HUES48 (cell line): Measurements from ENCODE around the gene STOX2.

Source experiments
- H3K27ac ChIP-seq: one replicate; pipeline ENCODE4 v1.7.0; 2013; ENCODE audit warnings: low read depth, low read length, inconsistent platforms
- H3K27me3 ChIP-seq: 2 replicates; pipeline ENCODE4 v1.6.1; 2013; ENCODE audit warnings: mild to moderate bottlenecking, low read length; ENCODE audit not compliant: control insufficient read depth, insufficient read depth
- H3K36me3 ChIP-seq: 2 replicates; pipeline ENCODE4 v1.6.1; 2013; ENCODE audit warnings: low read length; ENCODE audit not compliant: control insufficient read depth, insufficient read depth
- H3K4me1 ChIP-seq: 2 replicates; pipeline ENCODE4 v1.6.1; 2013; ENCODE audit warnings: mild to moderate bottlenecking, low read length; ENCODE audit not compliant: control insufficient read depth, insufficient read depth
- H3K4me3 ChIP-seq: 2 replicates; pipeline ENCODE4 v1.5.1; 2013; ENCODE audit warnings: mild to moderate bottlenecking, low read depth, low read length
- H3K9ac ChIP-seq: 2 replicates; pipeline ENCODE4 v1.6.1; 2013; ENCODE audit warnings: mild to moderate bottlenecking, low read depth, low read length, moderate library complexity
- H3K9me3 ChIP-seq: 2 replicates; pipeline ENCODE4 v1.6.1; 2013; ENCODE audit warnings: low read length; ENCODE audit not compliant: control insufficient read depth, insufficient read depth

STOX2 gene

GRCh38 chr4:183966371-183966770 is 61.3 kb downstream of the STOX2 start:
- peaks cover 36% of the 10 kb centered on the region for H3K4me1 ChIP-seq
- H3K4me3 ChIP-seq: no peak overlapping the region
- H3K27me3 ChIP-seq: no peaks in the 10 kb centered on the region
- no peaks in the 10 kb centered on the region for H3K36me3 ChIP-seq
- H3K9ac ChIP-seq: no peak overlapping the region
- no peak overlapping the region for H3K27ac ChIP-seq
- H3K9me3 ChIP-seq: no peaks in the 10 kb centered on the region

- Histone ChIP-seq H3K4me3 (no peak overlapping the region), H3K27ac (no peak overlapping the region), H3K27me3 (no peaks in the 10 kb centered on the region), H3K36me3 (no peaks in the 10 kb centered on the region), H3K9me3 (no peaks in the 10 kb centered on the region), H3K9ac (no peak overlapping the region), H3K4me1 (peaks cover 33% of the 10 kb centered on the region)
These were observed 62.2 kb downstream of the STOX2 start for GRCh38 chr4:183967266-183967665.

GRCh38 chr4:183968502-183968901 is 63.4 kb downstream of the STOX2 start:
- no peak overlapping the region for H3K27ac ChIP-seq
- no peaks in the 10 kb centered on the region for H3K9me3 ChIP-seq
- no peak overlapping the region for H3K9ac ChIP-seq
- no peak overlapping the region for H3K4me3 ChIP-seq
- H3K36me3 ChIP-seq: no peaks in the 10 kb centered on the region
- peaks cover 28% of the 10 kb centered on the region for H3K4me1 ChIP-seq
- H3K27me3 ChIP-seq: no peaks in the 10 kb centered on the region

- Histone ChIP-seq H3K9me3 (no peaks in the 10 kb centered on the region; the same call in 1 of the 2 replicates), H3K27ac (no peak overlapping the region), H3K4me3 (no peak overlapping the region), H3K36me3 (no peaks in the 10 kb centered on the region), H3K4me1 (peaks cover 28% of the 10 kb centered on the region), H3K27me3 (no peaks in the 10 kb centered on the region), H3K9ac (no peak overlapping the region)
These were observed 63.8 kb downstream of the STOX2 start for GRCh38 chr4:183968931-183969330.

- Histone ChIP-seq H3K9me3 (no peaks in the 10 kb centered on the region; the same call in 1 of the 2 replicates), H3K9ac (no peak overlapping the region), H3K36me3 (no peaks in the 10 kb centered on the region), H3K27ac (no peak overlapping the region), H3K4me3 (no peak overlapping the region), H3K27me3 (no peaks in the 10 kb centered on the region), H3K4me1 (peaks cover 25% of the 10 kb centered on the region)
These were observed 64.5 kb downstream of the STOX2 start for GRCh38 chr4:183969596-183969995.

- H3K9ac ChIP-seq: no peak overlapping the region
- no peaks in the 10 kb centered on the region for H3K27me3 ChIP-seq
- H3K4me3 ChIP-seq: no peak overlapping the region
- no peaks in the 10 kb centered on the region for H3K36me3 ChIP-seq
- H3K4me1 ChIP-seq: peaks cover 20% of the 10 kb centered on the region
- H3K27ac ChIP-seq: no peak overlapping the region
- no peaks in the 10 kb centered on the region; the same call in 1 of the 2 replicates for H3K9me3 ChIP-seq
These were observed 66.9 kb downstream of the STOX2 start for GRCh38 chr4:183971929-183972490.

- Histone ChIP-seq H3K27ac (no peak overlapping the region), H3K36me3 (no peaks in the 10 kb centered on the region), H3K4me1 (peaks cover 18% of the 10 kb centered on the region; the same call in 1 of the 2 replicates), H3K9me3 (no peaks in the 10 kb centered on the region; the same call in 1 of the 2 replicates), H3K27me3 (no peaks in the 10 kb centered on the region), H3K9ac (no peak overlapping the region), H3K4me3 (no peak overlapping the region)
These were observed 72.6 kb downstream of the STOX2 start for GRCh38 chr4:183977707-183978106.

- H3K27ac ChIP-seq: no peak overlapping the region
- H3K27me3 ChIP-seq: peaks cover 22% of the 10 kb centered on the region
- H3K9me3 ChIP-seq: no peaks in the 10 kb centered on the region
- no peaks in the 10 kb centered on the region for H3K36me3 ChIP-seq
- no peak overlapping the region for H3K4me3 ChIP-seq
- no peak overlapping the region for H3K9ac ChIP-seq
- H3K4me1 ChIP-seq: peaks cover 43% of the 10 kb centered on the region
These were observed 79.5 kb downstream of the STOX2 start for GRCh38 chr4:183984566-183984965.

GRCh38 chr4:183985786-183986185 is 80.7 kb downstream of the STOX2 start:
- no peaks in the 10 kb centered on the region for H3K36me3 ChIP-seq
- H3K27ac ChIP-seq: no peak overlapping the region
- H3K9me3 ChIP-seq: no peaks in the 10 kb centered on the region
- H3K4me3 ChIP-seq: no peak overlapping the region
- H3K27me3 ChIP-seq: peaks cover 22% of the 10 kb centered on the region
- H3K4me1 ChIP-seq: peaks cover 37% of the 10 kb centered on the region
- no peak overlapping the region for H3K9ac ChIP-seq

GRCh38 chr4:183986291-183986970 is 81.3 kb downstream of the STOX2 start:
- Histone ChIP-seq H3K9ac (peak overlapping the region; percentile 76; the same call in 1 of the 2 replicates), H3K36me3 (no peaks in the 10 kb centered on the region), H3K27ac (peak overlapping the region; percentile 91), H3K9me3 (no peaks in the 10 kb centered on the region), H3K4me1 (peaks cover 32% of the 10 kb centered on the region), H3K4me3 (0 out of 2 replicates have a peak overlapping the region, but pooled peaks have one; percentile 55), H3K27me3 (peaks cover 22% of the 10 kb centered on the region)
